NCI-H526 treated with DMSO at 0.1 percent for 48 hours (cell line): ENCODE data around the gene C17orf67.
A peak's percentile ranks its signal among the peaks of the same experiment; 100 is the strongest.

Experiments
- DNase-seq: peaks from one replicate; lab custom pipeline; 2025; lab: John Stamatoyannopoulos, UW

C17orf67 gene, protein sequence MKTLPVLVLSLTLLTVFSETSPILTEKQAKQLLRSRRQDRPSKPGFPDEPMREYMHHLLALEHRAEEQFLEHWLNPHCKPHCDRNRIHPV

DNA sequence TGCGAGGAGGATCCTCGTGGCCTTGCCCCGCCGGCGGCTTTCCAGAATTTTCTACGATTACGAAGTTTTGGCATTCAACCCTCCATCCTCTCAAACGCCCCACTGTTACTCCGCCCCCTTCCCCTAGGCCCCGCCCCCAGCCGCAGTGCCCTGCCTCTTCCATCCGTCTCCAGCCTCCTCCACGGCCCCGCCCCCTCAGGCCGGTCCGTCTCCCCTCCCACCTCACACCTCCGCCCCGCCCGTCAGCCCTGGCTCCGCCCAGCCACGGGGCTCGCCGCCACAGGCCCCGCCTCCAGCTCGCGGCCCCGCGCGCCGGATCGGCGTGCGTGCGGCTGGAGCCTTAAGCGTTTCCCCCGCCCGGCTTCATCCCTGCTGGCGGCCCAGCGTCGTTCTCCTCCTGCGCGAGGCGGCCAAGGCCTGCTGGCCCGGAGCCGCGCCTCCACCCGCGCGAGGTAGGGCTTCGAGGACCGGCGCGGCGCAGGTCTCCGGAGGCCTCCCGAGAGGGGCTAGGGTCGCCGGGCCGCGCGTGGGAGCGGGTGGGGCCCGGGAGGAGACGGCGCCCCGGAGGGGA is at the start of gene C17orf67, which contains the start of gene DGKE:
Gene C17orf67 (minus strand): TSS at position 112 of the 571 bp plus-strand sequence. CDS start 18,110 bp downstream, outside the sequence.
Gene DGKE (plus strand): TSS at position 343 of the 571 bp plus-strand sequence. CDS start 645 bp downstream, outside the sequence.
- DNase-seq, result peak; percentile 86

GRCh38 chr17:56881685-56882295 is 48.1 kb upstream of the C17orf67 start:
- DNase-seq, result no peak

DNA sequence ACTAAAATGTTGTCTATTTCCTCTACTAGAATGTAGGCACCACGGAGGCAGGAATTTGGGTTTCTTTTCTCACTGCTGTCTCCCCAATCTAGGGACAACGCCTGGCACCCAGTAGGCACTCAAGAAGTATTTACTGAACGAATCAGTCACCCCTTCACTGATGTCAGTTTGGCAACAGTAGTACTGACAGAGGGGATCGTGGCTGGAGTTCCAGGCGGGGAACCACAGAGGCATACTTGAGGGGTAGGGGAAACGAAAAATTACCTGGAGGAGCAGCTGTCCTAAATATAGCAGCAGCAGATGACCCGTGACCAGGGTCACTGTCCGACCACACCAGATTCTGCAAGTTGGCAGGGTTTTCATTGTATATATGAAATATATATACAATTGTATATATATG is 46.9 kb upstream of the C17orf67 start:
- DNase-seq, result no peak

GRCh38 chr17:56880133-56880532 is 46.4 kb upstream of the C17orf67 start:
- no peak for DNase-seq

DNA sequence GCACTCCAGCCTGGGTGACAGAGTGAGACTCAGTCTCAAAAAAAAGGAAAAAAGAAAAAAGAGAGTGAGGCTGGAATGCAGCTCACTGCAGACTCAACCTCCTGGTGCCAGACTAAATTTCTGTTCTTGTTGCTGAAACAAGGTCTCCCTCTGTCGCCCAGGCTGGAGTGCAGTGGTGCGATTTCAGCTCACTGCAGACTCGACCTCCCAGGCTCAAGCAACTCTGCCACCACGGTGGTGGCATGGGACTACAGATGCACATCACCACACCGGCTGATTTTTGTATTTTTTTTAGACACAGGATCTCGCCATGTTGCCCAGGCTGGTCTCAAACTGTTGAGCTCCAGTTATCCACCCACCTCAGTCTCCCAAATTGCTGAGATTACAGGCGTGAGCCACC is 45.6 kb upstream of the C17orf67 start:
- no peak for DNase-seq

DNA sequence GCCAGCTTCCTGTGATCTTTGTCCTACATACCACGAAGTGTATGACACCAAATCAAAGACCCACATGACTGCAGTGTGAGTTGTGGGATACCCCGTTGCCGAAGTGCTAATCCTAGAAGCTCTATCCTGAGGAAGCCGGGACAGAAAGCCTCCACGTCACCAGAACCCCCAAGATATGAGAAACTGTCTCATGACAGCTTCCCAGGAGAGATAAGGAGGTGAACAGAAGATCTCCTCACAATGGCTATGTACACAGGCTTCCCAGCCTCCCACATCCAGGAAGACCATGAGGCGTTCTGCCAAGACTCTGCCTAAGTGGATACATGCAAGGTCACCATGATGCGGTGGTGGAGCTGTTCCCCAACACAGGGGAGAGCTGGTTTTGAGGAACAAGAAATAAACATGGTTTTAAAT is 43.1 kb upstream of the C17orf67 start:
- no peak for DNase-seq

DNA sequence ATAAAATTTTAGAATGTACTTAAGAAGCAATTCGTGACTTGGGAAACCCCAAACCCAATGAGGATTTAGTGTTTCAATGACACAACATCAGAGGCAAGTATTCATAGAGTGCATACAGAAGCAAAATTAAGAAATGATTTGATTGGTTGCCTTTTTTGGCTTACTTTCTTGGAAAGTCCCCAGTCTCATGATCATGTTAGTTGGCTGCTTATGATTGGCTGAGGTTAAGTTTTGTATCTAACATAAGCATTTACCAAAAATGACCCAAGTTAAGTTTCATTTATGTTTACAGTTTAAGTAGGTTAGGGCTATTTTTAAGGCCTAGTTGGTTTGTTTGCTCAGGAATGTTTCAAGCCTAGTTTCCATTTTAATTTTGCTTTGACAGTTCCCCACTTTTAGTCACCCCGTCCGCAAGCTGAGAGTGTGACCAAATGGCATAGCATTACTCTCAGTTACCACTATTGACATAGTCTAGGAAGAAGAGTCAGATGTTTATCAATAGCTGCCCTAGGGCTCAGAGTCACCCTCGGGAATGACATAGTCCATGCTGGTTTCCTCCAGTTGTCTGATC is 36.4 kb upstream of the C17orf67 start:
- DNase-seq, result no peak

DNA sequence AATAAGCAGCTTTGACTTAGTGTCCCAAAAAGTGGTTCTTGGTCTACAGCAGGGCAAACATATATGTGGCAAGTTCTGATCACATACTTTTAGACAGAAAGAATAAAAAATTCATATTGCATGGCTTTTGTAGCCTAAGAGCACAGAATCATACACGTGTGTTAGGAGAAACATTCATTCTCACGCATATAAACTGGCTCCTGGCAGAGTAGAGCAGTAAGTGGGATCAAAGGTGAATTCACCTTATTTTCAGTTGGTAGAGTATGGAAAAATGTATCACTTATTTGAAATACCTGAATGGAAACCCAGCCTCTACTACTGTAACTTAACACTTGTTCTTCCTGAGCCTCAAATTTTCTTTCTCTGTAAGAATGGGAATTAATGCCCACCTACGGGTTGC is 35.0 kb upstream of the C17orf67 start:
- DNase-seq, result no peak

- no peak for DNase-seq
Measured at GRCh38 chr17:56867948-56868376, 34.2 kb upstream of the C17orf67 start.

GRCh38 chr17:56866496-56866895 is 32.8 kb upstream of the C17orf67 start:
- no peak for DNase-seq

GRCh38 chr17:56866076-56866475 is 32.4 kb upstream of the C17orf67 start:
- no peak for DNase-seq

- no peak for DNase-seq
Measured at GRCh38 chr17:56863974-56864373, 30.3 kb upstream of the C17orf67 start.

GRCh38 chr17:56861899-56862298 is 28.2 kb upstream of the C17orf67 start:
- DNase-seq, result no peak

- no peak for DNase-seq
Measured at GRCh38 chr17:56851008-56851407, 17.3 kb upstream of the C17orf67 start.

DNA sequence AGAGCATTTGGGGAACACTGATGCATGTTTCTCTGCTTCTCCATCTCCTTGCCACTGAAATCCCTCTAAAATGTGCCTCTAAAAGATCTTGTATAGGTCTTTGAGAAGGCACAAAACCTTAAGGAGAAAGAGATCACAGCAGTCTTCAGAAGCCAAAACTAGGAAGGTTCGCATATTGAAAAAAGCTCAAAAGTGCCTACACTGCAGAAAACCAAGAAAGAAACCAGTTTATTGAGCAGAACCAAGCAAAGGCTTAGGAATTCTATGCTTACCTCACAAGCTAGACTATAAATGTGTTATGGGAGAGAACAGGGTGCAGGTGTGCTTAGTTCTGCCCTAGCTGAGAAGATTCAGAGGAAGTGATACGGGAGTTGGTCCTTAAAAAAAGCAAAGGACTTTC is 16.9 kb upstream of the C17orf67 start:
- DNase-seq, result no peak

- no peak for DNase-seq
Measured at GRCh38 chr17:56849131-56849530, 15.4 kb upstream of the C17orf67 start.

DNA sequence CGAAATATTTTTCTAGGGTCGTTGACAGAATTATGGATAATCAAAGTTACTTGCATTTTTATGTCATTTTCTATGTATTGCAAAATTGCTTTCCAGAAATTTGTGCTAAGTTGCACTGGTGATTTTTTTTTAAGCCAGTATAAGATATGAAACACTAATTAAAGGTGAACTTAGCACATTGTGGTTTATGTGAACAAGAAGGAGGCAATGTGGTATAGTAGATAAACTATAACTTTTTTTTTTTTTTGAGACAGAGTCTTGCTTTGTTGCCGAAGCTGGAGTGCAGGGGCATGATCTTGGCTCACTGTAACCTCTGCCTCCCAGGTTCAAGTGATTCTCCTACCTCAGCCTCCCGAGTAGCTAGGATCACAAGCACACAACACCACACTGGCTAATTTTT is 13.4 kb upstream of the C17orf67 start:
- no peak for DNase-seq

- DNase-seq, result no peak
Measured at GRCh38 chr17:56845934-56846333, 12.2 kb upstream of the C17orf67 start.

- no peak for DNase-seq
Measured at GRCh38 chr17:56842577-56842976, 8.9 kb upstream of the C17orf67 start.

- DNase-seq, result no peak
Measured at GRCh38 chr17:56838687-56839086, 5.0 kb upstream of the C17orf67 start.

DNA sequence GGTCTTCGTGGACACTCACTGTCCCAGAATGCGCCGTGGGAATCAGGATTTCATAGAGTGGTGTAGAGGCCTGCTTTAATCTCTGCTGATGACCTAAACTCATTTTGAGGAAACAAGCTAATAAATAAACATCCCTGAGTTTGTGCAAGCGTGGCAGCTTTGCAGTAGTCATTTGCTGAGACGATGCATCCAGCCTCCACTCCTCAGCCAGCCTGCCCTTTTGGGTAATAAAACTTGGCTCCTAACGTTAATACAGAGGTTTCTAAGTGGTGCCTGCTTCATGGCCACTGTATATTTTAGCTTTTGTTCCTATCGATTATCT is 1.5 kb upstream of the C17orf67 start:
- DNase-seq, result no peak

DNA sequence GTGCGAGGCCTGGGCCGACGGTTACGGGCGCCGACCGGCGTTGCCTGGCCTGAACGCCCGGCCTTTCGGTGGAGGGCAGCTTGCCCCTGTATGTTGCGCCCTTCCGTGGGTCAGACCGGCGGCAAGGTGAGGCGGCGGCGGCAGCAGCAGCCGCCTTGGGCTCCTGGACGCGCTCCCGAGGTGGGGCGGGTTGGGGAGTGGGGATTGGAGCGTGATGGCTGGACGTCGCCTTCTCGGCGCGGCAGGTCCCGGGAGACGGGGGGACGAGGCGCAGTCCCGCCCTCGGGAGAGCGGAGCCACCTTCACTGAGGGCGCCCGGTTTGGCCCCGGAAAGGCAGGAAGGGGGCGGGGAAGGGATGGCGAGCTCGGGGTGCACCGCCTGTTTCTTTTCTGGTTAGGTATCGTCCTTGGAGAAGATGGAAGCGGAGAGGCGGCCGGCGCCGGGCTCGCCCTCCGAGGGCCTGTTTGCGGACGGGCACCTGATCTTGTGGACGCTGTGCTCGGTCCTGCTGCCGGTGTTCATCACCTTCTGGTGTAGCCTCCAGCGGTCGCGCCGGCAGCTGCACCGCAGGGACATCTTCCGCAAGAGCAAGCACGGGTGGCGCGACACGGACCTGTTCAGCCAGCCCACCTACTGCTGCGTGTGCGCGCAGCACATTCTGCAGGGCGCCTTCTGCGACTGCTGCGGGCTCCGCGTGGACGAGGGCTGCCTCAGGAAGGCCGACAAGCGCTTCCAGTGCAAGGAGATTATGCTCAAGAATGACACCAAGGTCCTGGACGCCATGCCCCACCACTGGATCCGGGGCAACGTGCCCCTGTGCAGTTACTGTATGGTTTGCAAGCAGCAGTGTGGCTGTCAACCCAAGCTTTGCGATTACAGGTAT is 902 bp upstream of the C17orf67 start:
- DNase-seq, result peak; percentile 54
